GM23248 (cell line): ENCODE results near the gene CASZ1. TPM values are rescaled to one million over a fixed set of nuclear protein-coding genes. Genes with fewer than 3 reads are reported as not detected.

Source experiments
- DNase-seq: peaks from one replicate; pipeline ENCODE4 v3.0.0-alpha.2; 2015
- H2AFZ ChIP-seq: fragments of 200-600 bp; sonication (generic); 2 replicates; pipeline ENCODE4 v1.6.1; 2016; ENCODE audit warnings: antibody characterized with exemption
- H3F3A ChIP-seq: fragments of 200-600 bp; sonication (generic); 2 replicates; pipeline ENCODE4 v1.6.1; 2016; ENCODE audit warnings: mild to moderate bottlenecking, antibody characterized with exemption, mixed run types; ENCODE audit not compliant: insufficient read depth
- H3K27ac ChIP-seq: fragments of 200-600 bp; sonication (generic); 2 replicates; pipeline ENCODE4 v1.5.1; 2016; ENCODE audit warnings: mild to moderate bottlenecking
- H3K27me3 ChIP-seq: fragments of 200-600 bp; sonication (generic); replicated peaks from 2 replicates; pipeline ENCODE4 v1.6.1; 2016; ENCODE audit warnings: mild to moderate bottlenecking; ENCODE audit not compliant: insufficient read depth
- H3K36me3 ChIP-seq: fragments of 200-600 bp; sonication (generic); 2 replicates; pipeline ENCODE4 v1.6.1; 2016; ENCODE audit warnings: low read depth, mild to moderate bottlenecking
- H3K4me1 ChIP-seq: fragments of 200-600 bp; sonication (generic); 2 replicates; pipeline ENCODE4 v1.6.1; 2016; ENCODE audit warnings: mild to moderate bottlenecking; ENCODE audit not compliant: insufficient read depth
- H3K4me2 ChIP-seq: fragments of 200-600 bp; sonication (generic); one replicate; pipeline ENCODE4 v1.6.1; 2016; ENCODE audit warnings: mild to moderate bottlenecking; ENCODE audit not compliant: unreplicated experiment
- H3K4me3 ChIP-seq: fragments of 200-600 bp; sonication (generic); 2 replicates; pipeline ENCODE4 v1.5.1; 2016; ENCODE audit warnings: mild to moderate bottlenecking
- H3K79me2 ChIP-seq: fragments of 200-600 bp; sonication (generic); 2 replicates; pipeline ENCODE4 v1.6.1; 2016; ENCODE audit warnings: mild to moderate bottlenecking; ENCODE audit not compliant: insufficient read depth
- H3K9ac ChIP-seq: fragments of 200-600 bp; sonication (generic); 2 replicates; pipeline ENCODE4 v1.6.1; 2016; ENCODE audit warnings: mild to moderate bottlenecking
- H3K9me2 ChIP-seq: fragments of 200-600 bp; sonication (generic); 2 replicates; pipeline ENCODE4 v1.6.1; 2016; ENCODE audit warnings: mixed run types, mild to moderate bottlenecking, moderate library complexity; ENCODE audit not compliant: insufficient read depth
- H3K9me3 ChIP-seq: fragments of 200-600 bp; sonication (generic); one replicate; pipeline ENCODE4 v1.6.1; 2017; ENCODE audit warnings: low read depth
- H4K20me1 ChIP-seq: fragments of 200-600 bp; sonication (generic); 2 replicates; pipeline ENCODE4 v1.6.0; 2016; ENCODE audit not compliant: insufficient read depth
- EZH2 ChIP-seq: fragments of 200-600 bp; sonication (generic); IDR thresholded peaks from 2 replicates; pipeline ENCODE4 v1.6.1; 2018; ENCODE audit warnings: antibody characterized with exemption, mild to moderate bottlenecking; ENCODE audit not compliant: insufficient read depth, poor library complexity, severe bottlenecking
- EZH2phosphoT487 ChIP-seq: fragments of 200-600 bp; sonication (generic); IDR thresholded peaks from 2 replicates; pipeline ENCODE4 v1.6.1; 2018; ENCODE audit warnings: antibody characterized with exemption, moderate library complexity, mild to moderate bottlenecking, low read depth; ENCODE audit not compliant: insufficient read depth
- WGBS, 2 experiments: methylation state at CpG; one replicate each; pipeline ENCODE4 v1.1.6; 2015 to 2017; ENCODE audit warnings: low lambda C conversion rate in 2 of 2, low coverage in 1 of 2; ENCODE audit errors: missing lambda C conversion rate in 2 of 2; 5-methylcytosine and 5-hydroxymethylcytosine counted together
- in situ Hi-C: fragments of 300-500 bp; cut with MboI; formaldehyde crosslinking; loops from 2 replicates; pipeline ENCODE4 v1.15.0; 2020
- polyA plus RNA-seq: library from polyadenylated mRNA; unstranded; fragments of >200 nt; fragmentation: Nextera tagmentation; extraction: Ambion mirVana; gene quantifications from 2 replicates; pipeline ENCODE4 v1.2.1, GENCODE V29; 2016
- total RNA-seq: library from RNA; depleted of rRNA; stranded (reverse); fragments of >200 nt; shearing (Covaris generic); gene quantifications from 2 replicates; pipeline ENCODE4 v1.2.3, GENCODE V29; 2014

CASZ1 gene
- total and polyA plus RNA-seq, 2 experiments from 2014 or later: 0.11 to 0.54 TPM

- Histone ChIP-seq H3K27me3 (peaks cover 54% of the 10 kb centered on the region), H3K9ac (no peak overlapping the region), H3K79me2 (no peaks in the 10 kb centered on the region), H2AFZ (no peak overlapping the region), H3K36me3 (no peaks in the 10 kb centered on the region), H3K9me2 (no peaks in the 10 kb centered on the region), H3K27ac (no peak overlapping the region), H3F3A (no peaks in the 10 kb centered on the region), H3K4me1 (no peaks in the 10 kb centered on the region), H3K9me3 (no peaks in the 10 kb centered on the region), H3K4me3 (no peak overlapping the region), H3K4me2 (no peak overlapping the region), H4K20me1 (no peaks in the 10 kb centered on the region)
- peak; percentile 29 for DNase-seq
- in situ Hi-C loops: no loop called here
- 10 to 12% methylated on average over 9 of the region's 9 CpGs for WGBS, 2 experiments
- TF ChIP-seq EZH2 (peak; percentile 68), EZH2phosphoT487 (no peak)
These were observed 3.3 kb downstream of the CASZ1 start for GRCh38 chr1:10793129-10793651.

- H3K9ac ChIP-seq: no peak overlapping the region
- TF ChIP-seq EZH2 (no peak), EZH2phosphoT487 (0 out of 2 replicates have a peak, but pooled peaks have one; percentile 35)
- no peaks in the 10 kb centered on the region for H3K9me3 ChIP-seq
- no peaks in the 10 kb centered on the region for H4K20me1 ChIP-seq
- H3K4me1 ChIP-seq: no peaks in the 10 kb centered on the region
- no peaks in the 10 kb centered on the region for H3K79me2 ChIP-seq
- no peak overlapping the region for H3K4me3 ChIP-seq
- H3K27me3 ChIP-seq: peaks cover 64% of the 10 kb centered on the region
- no peak overlapping the region for H3K4me2 ChIP-seq
- no peak for DNase-seq
- H3K27ac ChIP-seq: no peak overlapping the region
- H3K9me2 ChIP-seq: no peaks in the 10 kb centered on the region
- WGBS, 2 experiments: 37 to 38% methylated on average over 8 of the region's 8 CpGs
- H3F3A ChIP-seq: no peaks in the 10 kb centered on the region
- in situ Hi-C loops: no loop called here
- no peaks in the 10 kb centered on the region for H3K36me3 ChIP-seq
- no peak overlapping the region for H2AFZ ChIP-seq
These were observed 5.1 kb downstream of the CASZ1 start for GRCh38 chr1:10791105-10791951.

GRCh38 chr1:10789803-10790702 lies 6.4 kb downstream of the CASZ1 start:
- Histone ChIP-seq H2AFZ (no peak overlapping the region), H3F3A (no peaks in the 10 kb centered on the region), H3K27ac (no peak overlapping the region), H3K4me2 (no peak overlapping the region), H3K9ac (no peak overlapping the region), H4K20me1 (no peaks in the 10 kb centered on the region), H3K4me1 (no peaks in the 10 kb centered on the region), H3K9me3 (no peaks in the 10 kb centered on the region), H3K79me2 (no peaks in the 10 kb centered on the region), H3K27me3 (peaks cover 57% of the 10 kb centered on the region), H3K4me3 (no peak overlapping the region), H3K9me2 (no peaks in the 10 kb centered on the region), H3K36me3 (no peaks in the 10 kb centered on the region)
- 56 to 59% methylated on average over 27 of the region's 27 CpGs for WGBS, 2 experiments
- TF ChIP-seq EZH2phosphoT487 (no peak), EZH2 (no peak)
- in situ Hi-C loops: no loop called here
- DNase-seq: no peak

- H3K27me3 ChIP-seq: peaks cover 61% of the 10 kb centered on the region
- in situ Hi-C loops: no loop called here
These were observed 7.2 kb downstream of the CASZ1 start for GRCh38 chr1:10789047-10789791.

More at GRCh38 chr1:10789047-10789791, 7.2 kb downstream of the CASZ1 start:
- Histone ChIP-seq H3K9ac (no peak overlapping the region), H3K27ac (no peak overlapping the region), H3K79me2 (no peaks in the 10 kb centered on the region), H3K36me3 (no peaks in the 10 kb centered on the region), H3K4me3 (no peak overlapping the region), H2AFZ (no peak overlapping the region), H3K9me2 (no peaks in the 10 kb centered on the region), H3F3A (no peaks in the 10 kb centered on the region), H3K4me2 (no peak overlapping the region), H3K4me1 (no peaks in the 10 kb centered on the region), H4K20me1 (no peaks in the 10 kb centered on the region), H3K9me3 (no peaks in the 10 kb centered on the region)
- TF ChIP-seq EZH2phosphoT487 (no peak), EZH2 (no peak)
- DNase-seq: no peak
- 55 to 74% methylated on average over 7 to 8 of the region's 8 CpGs for WGBS, 2 experiments
